ENCODE data around the gene TNFRSF6B.

TNFRSF6B gene

DNA sequence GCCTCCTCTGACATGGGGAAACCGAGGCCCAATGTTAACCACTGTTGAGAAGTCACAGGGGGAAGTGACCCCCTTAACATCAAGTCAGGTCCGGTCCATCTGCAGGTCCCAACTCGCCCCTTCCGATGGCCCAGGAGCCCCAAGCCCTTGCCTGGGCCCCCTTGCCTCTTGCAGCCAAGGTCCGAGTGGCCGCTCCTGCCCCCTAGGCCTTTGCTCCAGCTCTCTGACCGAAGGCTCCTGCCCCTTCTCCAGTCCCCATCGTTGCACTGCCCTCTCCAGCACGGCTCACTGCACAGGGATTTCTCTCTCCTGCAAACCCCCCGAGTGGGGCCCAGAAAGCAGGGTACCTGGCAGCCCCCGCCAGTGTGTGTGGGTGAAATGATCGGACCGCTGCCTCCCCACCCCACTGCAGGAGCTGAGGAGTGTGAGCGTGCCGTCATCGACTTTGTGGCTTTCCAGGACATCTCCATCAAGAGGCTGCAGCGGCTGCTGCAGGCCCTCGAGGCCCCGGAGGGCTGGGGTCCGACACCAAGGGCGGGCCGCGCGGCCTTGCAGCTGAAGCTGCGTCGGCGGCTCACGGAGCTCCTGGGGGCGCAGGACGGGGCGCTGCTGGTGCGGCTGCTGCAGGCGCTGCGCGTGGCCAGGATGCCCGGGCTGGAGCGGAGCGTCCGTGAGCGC is 1.6 kb downstream of the TNFRSF6B start:
- DNase-seq (ENCODE audit: low read depth): no peak

GRCh38 chr20:63698739-63699465 is 2.5 kb downstream of the TNFRSF6B start:
- peak; percentile 45 for DNase-seq (ENCODE audit: low read depth)

- DNase-seq (ENCODE audit: low read depth): no peak
These were observed 3.2 kb downstream of the TNFRSF6B start for GRCh38 chr20:63699466-63700198.

DNA sequence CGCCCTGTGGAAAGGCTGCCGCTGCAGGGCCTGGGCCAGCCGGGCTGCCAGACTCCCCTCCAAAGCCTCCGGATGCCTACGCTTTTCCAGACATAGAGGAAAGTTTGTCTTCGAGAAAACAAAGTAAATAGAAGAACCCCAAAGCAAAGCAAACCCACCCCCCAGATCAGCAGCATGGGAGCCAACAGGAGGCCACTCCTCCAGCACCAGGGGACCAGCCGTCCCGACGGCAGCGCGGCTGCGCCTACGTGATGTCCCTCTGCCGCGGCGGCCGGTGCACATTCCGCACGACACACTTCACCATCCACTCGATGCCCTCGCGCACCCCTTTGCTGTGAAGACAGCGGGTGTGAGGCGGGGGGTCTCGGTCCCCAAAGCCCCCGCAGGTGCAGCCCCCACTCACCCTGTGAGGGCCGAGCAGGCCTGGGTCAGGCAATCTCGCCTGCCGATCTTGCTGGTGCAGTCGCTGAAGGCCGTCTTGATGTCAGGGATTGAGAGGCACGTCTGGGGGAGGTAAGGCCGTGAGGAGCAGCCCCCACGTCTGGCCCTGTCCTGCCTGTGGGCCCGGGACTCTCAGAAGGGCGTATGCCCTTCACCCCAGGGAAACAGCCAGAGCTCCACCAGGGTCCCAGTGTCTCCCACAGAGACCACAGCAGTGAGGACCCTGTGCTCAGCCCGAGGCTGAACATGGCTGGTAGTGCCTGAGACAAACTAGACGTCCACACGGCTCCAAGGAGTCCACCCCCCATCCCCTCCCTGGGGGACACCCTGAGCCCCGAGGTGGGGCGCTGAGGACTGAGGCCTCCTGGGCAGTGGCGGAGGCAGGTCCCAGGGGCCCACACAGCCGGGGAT is 4.0 kb downstream of the TNFRSF6B start:
- no peak for DNase-seq (ENCODE audit: low read depth)

DNA sequence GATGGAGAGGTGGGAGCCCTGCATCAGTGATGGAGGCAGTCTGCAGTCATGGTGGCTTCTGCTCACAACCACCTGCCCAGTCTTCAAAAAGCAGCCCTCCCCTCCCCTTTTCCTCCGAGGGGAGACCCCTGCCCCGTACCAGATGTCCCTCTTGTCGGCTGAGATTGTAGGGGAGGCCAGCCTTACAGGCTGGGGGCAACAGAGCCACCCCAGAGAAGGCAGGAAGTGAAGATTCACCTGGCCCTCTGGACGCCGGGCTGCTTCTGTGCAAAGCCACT is 4.5 kb downstream of the TNFRSF6B start:
- no peak for DNase-seq (ENCODE audit: low read depth)

DNA sequence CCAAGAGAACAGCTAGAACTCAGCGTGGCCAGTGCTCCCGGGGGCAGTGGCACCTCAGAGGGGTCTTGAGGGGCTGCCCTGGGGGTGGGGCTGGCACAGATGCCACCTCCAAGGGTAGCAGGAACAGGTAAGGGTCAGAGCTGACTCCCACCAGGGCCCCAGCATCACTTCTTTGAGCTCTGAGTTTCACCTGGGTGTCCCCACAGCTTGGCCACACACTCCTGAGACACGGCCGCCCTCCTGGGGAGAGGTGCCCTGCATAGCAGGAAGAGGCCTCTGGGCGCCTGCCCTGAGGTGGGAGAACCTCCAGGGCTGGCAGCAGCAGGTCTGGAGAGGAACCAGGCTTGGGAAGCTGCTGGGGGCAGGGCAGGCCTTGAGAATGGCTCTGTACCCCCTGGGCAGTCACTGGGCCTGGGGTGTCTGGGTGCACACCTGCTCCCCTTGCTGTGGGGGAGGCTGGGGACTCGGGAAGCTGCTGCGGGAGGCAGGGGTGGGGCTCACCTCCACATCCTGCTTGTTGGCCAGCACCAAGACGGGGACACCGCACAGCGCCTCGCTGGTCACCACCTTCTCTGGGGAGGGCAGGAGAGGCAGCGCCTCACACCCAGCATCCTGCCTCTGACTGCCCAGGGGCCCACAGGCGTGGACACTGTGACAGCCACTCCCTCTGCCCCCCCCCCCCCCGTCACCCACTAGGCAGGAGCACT is 5.0 kb downstream of the TNFRSF6B start:
- no peak for DNase-seq (ENCODE audit: low read depth)

GRCh38 chr20:63702036-63702665 is 5.7 kb downstream of the TNFRSF6B start:
- DNase-seq (ENCODE audit: low read depth): no peak

DNA sequence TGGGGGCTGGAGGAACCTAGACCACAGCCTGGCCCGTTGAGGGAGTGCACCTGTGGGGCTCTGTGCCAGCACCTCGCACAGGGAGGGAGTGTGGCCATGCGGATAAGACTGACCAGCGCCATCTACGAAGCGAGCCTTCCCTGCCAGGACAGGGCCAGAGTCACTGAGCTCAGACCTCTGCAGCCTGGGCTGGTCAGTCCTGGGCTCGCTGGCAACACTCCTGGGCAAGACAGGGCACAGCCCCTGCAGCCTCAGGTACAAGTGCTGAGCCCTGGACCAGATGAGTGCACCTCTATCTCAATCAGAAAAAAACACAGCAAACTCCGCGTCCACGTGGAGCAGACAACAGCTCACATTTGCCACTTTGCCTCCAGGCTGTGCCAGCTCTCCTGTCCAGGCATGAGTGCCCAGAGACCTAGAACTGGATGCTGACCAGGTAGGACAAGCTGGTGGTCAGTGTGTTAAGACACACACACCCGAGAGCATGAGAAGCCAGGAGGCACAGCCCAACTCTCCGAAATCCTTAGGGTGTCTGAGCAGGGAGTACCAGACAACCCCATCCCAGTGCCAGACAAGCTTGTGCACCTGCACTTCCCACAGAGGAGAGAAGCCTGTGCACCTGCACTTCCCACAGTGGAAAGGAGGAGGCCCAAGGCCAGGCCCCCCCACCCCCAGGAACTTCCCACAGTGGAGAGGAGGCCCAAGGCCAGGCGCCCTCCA is 6.5 kb downstream of the TNFRSF6B start:
- no peak for DNase-seq (ENCODE audit: low read depth)

DNA sequence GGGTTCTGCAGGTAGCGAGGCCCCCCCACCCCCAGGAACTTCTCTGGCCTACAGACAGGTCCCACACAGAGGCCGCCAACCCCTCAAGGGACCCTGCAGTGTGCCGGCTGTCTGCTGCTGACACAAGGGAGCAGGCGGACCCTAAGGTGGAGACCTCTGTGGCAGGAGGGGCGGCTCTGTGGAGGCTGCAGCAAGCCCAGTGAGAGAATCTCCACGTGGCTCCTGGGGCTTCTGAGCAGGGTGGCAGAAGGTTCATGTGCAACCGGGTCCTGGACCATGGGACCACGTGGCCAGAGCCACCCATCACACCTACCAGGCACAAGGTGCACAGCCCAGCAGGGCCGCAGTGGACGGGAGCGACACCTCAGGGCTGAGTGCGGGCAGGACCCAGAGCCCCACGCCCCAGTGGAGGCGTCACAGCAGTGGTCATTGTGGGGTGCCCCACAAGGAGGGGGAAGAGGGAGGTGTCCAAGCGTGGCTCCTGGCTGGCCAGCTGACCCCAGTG is 7.1 kb downstream of the TNFRSF6B start:
- no peak for DNase-seq (ENCODE audit: low read depth)

DNA sequence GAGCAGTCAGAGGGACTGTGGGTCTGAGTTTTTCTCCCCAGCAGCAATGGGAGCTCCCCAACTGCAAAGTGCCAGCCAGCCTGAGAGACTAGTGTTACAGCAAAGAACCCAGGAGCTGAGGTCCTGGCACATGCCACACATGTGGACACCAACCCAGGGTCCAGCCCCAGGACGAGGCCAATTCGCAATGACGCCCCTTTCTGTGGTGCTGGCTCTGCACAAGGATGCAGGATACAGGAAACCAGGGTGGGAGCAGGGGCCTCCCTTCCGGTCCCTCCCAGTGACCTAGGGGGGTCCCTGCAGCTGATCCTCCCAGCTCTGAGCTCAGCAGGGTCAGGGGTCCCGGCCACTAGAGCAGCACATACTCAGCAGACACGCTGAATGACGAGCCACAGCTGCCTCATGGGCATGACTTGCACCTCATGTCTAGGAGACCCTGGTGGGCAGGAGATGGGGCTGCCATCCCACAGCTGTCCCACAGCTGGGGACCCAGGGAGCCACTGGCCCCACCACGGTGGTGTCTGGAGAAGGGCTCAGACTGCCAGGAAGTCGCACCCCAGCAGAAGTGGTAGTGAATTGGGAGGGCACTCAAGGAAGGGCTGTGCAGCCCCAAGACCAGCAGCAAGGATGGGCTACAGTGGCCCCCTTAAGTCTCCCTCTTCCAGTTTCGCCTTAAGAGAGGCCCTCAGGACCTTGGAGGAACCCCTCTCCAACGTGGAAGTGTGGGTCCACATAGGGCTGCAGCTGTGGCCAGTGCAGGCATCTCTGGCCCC is 7.7 kb downstream of the TNFRSF6B start:
- DNase-seq (ENCODE audit: low read depth): no peak

DNA sequence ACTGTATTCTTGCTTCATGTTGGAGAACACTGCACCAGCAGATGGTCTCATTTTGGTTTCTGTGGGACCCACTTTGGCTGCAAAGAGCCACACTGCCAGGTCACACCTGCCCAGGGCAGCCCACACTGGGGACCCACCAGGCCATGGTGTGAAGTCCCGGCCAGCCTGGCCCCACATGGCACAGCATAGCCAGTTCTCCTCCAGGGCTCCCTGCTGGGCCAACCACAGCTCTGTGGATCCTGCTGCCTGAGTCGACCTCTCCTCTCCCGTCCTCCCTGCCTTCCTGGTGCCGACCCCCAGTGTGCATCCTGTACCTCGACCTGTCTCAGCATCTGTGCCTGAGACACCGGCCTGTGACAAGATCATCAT is 8.3 kb downstream of the TNFRSF6B start:
- no peak for DNase-seq (ENCODE audit: low read depth)

DNA sequence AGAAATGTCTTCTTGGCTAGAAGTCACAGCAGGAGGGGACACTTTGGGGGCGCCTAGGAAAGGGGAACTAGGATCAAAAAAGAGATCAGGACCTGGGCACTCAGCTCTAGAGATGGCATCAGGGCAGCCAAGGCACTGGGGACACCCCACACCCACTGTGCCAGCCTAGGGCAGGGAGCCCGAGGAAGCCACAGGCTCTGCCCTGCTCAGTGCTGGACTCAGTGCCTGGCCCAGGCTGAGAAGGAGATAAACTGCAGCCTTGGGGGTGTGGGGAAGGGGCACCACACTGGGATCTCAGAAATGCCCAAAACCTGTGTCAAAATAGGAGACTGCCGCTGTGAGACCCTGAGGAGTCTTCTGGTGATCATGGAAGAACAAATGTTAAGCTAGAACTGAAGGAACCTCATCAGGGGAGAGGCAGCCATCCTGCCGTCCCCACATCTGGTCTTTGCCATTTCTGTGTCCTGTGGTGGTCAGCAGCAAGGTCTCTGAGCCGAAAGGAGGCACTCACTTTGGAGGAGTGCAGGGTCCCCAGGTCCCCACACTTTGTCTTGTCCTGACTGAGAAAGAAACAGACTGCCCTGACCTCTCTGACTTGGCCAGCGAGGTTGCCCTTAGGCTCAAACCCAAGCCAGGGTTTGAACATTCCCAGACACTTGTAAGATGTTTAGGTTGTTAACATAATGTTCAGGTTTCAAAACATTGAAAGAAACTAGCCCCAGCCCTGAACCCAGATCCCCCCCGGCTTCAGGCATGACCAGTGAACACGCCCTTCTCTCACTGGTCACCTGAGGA is 9.0 kb downstream of the TNFRSF6B start:
- no peak for DNase-seq (ENCODE audit: low read depth)

- DNase-seq (ENCODE audit: low read depth): no peak
These were observed 9.7 kb downstream of the TNFRSF6B start for GRCh38 chr20:63706027-63706695.

DNA sequence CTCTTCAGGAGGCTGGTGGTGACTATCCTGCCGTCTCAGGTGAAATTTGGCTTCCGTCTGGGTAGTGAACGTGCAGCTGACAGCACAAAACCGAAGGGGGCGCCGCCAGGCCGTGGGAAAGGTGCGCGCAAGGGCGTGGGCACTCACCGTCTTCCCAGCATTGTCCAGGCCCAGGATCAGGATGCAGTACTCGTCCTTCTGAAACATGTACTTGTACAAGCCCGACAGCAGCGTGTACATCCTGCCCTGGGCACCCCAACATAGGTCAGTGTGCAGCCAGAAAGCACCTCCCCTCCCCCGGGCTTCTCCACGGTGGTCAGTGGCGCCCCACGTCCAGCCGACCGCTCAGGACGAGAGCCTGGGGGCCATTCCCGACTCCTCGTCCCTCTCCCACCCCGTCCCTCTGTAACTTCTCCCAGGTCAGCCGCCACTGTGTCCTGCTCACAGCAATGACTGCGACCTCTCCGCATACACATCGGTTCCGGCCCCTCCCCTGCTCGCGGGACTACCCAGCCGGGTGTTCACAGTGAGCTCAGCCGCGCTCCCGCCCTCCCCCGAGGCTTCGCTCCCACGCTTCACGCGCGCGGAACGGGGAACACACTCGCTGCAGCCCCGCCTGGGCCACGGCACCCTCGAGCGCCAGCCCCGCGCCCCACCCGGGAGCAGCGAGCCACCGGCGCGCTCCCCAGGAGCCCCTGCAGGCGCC is 10.6 kb downstream of the TNFRSF6B start:
- no peak for DNase-seq (ENCODE audit: low read depth)

- peak; percentile 70 for DNase-seq (ENCODE audit: low read depth)
These were observed 11.3 kb downstream of the TNFRSF6B start, which contains the start of the genes ARFRP1 and ZGPAT for GRCh38 chr20:63707558-63708300. Gene ARFRP1 (minus strand): TSS chr20:63707976. CDS start chr20:63707091, 885 bp downstream. Gene ZGPAT (plus strand): TSS chr20:63708039. CDS start chr20:63708581, 542 bp downstream.

- no peak for DNase-seq (ENCODE audit: low read depth)
These were observed 12.1 kb downstream of the TNFRSF6B start for GRCh38 chr20:63708301-63709148.
